Spleen (tissue), 11 donors: Measurements from ENCODE around the gene WDR35. TPM values are rescaled to one million over a fixed set of nuclear protein-coding genes. Genes with fewer than 3 reads are reported as not detected.
"Not testable (repeated sequence)": the region's sequence is repeated elsewhere in the genome, so short reads cannot be mapped to it uniquely, and the experiment has no call there.

Experiments used
- DNase-seq: peaks from one replicate; pipeline ENCODE4 v3.0.0-alpha.2; 2020
- H3K27ac ChIP-seq, 8 donors: fragments of 200-600 bp; sonication (generic) in 7 of 8; 1 replicate in 4 of 8; 2 replicates in 4 of 8; pipeline versions ENCODE4 v1.5.0 to v1.8.0; 2016 to 2021; ENCODE audit warnings: inconsistent platforms in 4 of 8, mild to moderate bottlenecking in 4 of 8, moderate library complexity in 1 of 8
- H3K27me3 ChIP-seq, 7 donors: fragments of 200-600 bp; sonication (generic) in 6 of 7; replicated peaks in 1 of 7; 1 replicate in 4 of 7; 2 replicates in 3 of 7; pipeline versions ENCODE4 v1.5.0 to v1.8.0; 2016 to 2021; ENCODE audit warnings: inconsistent platforms in 3 of 7, mild to moderate bottlenecking in 1 of 7
- H3K36me3 ChIP-seq, 6 donors: fragments of 200-600 bp; sonication (generic) in 5 of 6; 1 replicate in 4 of 6; 2 replicates in 2 of 6; pipeline versions ENCODE4 v1.5.0 to v1.8.0; 2016 to 2021; ENCODE audit warnings: inconsistent platforms in 2 of 6
- H3K4me1 ChIP-seq, 6 donors: fragments of 200-600 bp; sonication (generic) in 5 of 6; 1 replicate in 3 of 6; 2 replicates in 3 of 6; pipeline versions ENCODE4 v1.5.0 to v1.8.0; 2016 to 2021; ENCODE audit warnings: inconsistent platforms in 3 of 6
- H3K4me3 ChIP-seq, 8 donors: fragments of 200-600 bp; sonication (generic) in 7 of 8; 1 replicate in 4 of 8; 2 replicates in 4 of 8; pipeline versions ENCODE4 v1.5.0 to v1.8.0; 2016 to 2021; ENCODE audit warnings: inconsistent platforms in 4 of 8, mild to moderate bottlenecking in 4 of 8, moderate library complexity in 2 of 8
- H3K9me3 ChIP-seq, 8 donors: fragments of 200-600 bp; sonication (generic) in 7 of 8; 1 replicate in 4 of 8; 2 replicates in 4 of 8; pipeline versions ENCODE4 v1.5.0 to v1.8.0; 2016 to 2021; ENCODE audit warnings: inconsistent platforms in 4 of 8
- POLR2A ChIP-seq, 3 donors: fragments of 450-650 bp; IDR thresholded peaks; one replicate each; pipeline ENCODE4 v1.5.1; 2017; ENCODE audit warnings: antibody characterized with exemption in 3 of 3, mild to moderate bottlenecking in 1 of 3
- POLR2AphosphoS5 ChIP-seq, 3 donors: sonication (generic); formaldehyde crosslinking; IDR thresholded peaks; one replicate each; pipeline ENCODE4 v1.5.1; 2017; ENCODE audit warnings: antibody characterized with exemption in 3 of 3
- WGBS, 5 donors: extraction: QIAGEN DNeasy Blood & Tissue Kit in 3 of 5; methylation state at CpG; one replicate each; pipeline versions ENCODE4 v1.1.5 to v1.1.7; 2013 to 2018; 5-methylcytosine and 5-hydroxymethylcytosine counted together
- intact Hi-C: fragments of 100-400 bp; cut with DNase I; formaldehyde crosslinking; loops from one replicate; pipeline ENCODE4 v1.15.0; 2023; ENCODE audit warnings: low total_unique reads
- polyA plus RNA-seq, 3 donors: library from polyadenylated mRNA; stranded (reverse); fragments of 200-250 nt; gene quantifications; one replicate each; pipeline ENCODE4 v1.2.1, GENCODE V29; 2013
- total RNA-seq, 7 donors: library from RNA; depleted of rRNA in 3 of 7; stranded (reverse); fragments of >200 nt in 3 of 7; fragmentation: NEBNext Ultra II Directional in 4 of 7; extraction: Animal tissue kit (Norgen Biotek cat#: 25700) in 4 of 7; gene quantifications; one replicate each; pipeline versions ENCODE4 v1.1.0 to v1.2.1, GENCODE V29; 2016 to 2021
- TF ChIP-seq, protein P1 (sequence below), 11 experiments: fragments of 200-600 bp in 7 of 11; fragments of 450-650 bp in 4 of 11; sonication (generic) in 4 of 11; IDR thresholded peaks in 8 of 11; conservative IDR thresholded peaks in 3 of 11; 1 replicate in 7 of 11; 2 replicates in 4 of 11; pipeline versions ENCODE4 v1.4.0 to v1.8.0; 2016 to 2021; ENCODE audit warnings: antibody characterized with exemption in 11 of 11, inconsistent platforms in 4 of 11, mild to moderate bottlenecking in 1 of 11
- donor health status: healthy with polysubstance abuse.
- donor health status: DM: no; HTN: no; CAD: no; lungs with moderate emphysema.
- donor health status: DM: no; HTN: no; CAD: no.
- donor health status: Bipolar disorder and iron deficiency.
- donor health status: healthy.
- donor health status: DM: no; HTN: no; CAD: no.
- donor health status: DM: yes; HTN: yes; CAD: no.

WDR35 gene
- total and polyA plus RNA-seq, 10 donors = 1.7 to 5.3 (median 3.8) TPM

DNA sequence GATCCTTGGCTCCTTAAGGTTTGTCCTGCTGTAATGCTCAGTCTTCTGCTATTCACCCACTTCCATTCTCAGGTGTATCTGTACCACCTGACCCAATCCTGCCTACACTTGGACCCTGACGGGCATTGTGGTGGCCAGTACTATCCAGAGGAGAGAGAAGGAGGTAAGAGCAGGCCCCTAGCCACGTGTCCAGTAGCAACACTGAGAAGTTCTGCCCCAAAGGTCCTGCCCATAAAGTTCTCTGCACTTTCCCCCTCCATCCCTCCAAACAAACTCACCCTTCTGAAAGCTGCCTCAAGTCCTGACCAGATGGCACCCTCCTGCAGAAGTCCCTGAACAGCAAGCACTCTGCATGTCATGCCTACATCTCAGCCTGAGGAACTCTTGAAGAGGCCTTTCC, 106.4 kb downstream of the WDR35 start:
- DNase-seq = no peak
- no peak overlapping the region for H3K4me3 ChIP-seq
- peaks cover 0 to 3% (median 0%) of the 10 kb centered on the region in 6 donors for H3K36me3 ChIP-seq
- H3K4me1 ChIP-seq = no peaks in the 10 kb centered on the region
- no peaks in the 10 kb centered on the region for H3K27me3 ChIP-seq
- TF ChIP-seq POLR2AphosphoS5 (IDR thresholded peaks at IDR 0.05) (no peak), POLR2A (IDR thresholded peaks at IDR 0.05) (no peak)
- TF ChIP-seq, protein P1, sequence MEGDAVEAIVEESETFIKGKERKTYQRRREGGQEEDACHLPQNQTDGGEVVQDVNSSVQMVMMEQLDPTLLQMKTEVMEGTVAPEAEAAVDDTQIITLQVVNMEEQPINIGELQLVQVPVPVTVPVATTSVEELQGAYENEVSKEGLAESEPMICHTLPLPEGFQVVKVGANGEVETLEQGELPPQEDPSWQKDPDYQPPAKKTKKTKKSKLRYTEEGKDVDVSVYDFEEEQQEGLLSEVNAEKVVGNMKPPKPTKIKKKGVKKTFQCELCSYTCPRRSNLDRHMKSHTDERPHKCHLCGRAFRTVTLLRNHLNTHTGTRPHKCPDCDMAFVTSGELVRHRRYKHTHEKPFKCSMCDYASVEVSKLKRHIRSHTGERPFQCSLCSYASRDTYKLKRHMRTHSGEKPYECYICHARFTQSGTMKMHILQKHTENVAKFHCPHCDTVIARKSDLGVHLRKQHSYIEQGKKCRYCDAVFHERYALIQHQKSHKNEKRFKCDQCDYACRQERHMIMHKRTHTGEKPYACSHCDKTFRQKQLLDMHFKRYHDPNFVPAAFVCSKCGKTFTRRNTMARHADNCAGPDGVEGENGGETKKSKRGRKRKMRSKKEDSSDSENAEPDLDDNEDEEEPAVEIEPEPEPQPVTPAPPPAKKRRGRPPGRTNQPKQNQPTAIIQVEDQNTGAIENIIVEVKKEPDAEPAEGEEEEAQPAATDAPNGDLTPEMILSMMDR (IDR thresholded peaks at IDR 0.05 in 8 of 11, conservative IDR thresholded peaks at IDR 0.05 in 3 of 11) = no peak
- intact Hi-C loops = no loop called here
- no peak overlapping the region for H3K27ac ChIP-seq
- H3K9me3 ChIP-seq = no peaks in the 10 kb centered on the region
- WGBS, 5 donors = 30 to 73% (median 38%) methylated on average over 2 of the region's 2 CpGs

DNA sequence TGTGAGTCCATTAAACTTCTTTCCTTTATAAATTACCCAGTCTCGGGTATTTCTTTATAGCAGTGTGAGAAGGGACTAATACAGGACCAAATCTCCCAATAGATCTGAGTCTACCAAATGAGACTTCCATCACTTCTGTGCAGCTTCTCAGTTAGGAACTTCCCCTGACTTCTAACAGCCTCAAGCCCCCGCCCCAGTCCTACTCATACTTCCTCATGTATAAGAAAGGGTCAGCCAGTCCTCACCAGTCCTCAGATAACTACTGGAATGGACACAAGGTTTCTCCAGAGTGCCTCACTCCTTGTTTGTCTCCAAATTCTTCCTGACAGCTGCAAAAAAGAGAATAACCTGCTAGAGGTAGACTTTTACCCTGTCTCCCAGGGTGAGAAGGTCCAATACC, 107.6 kb downstream of the WDR35 start:
- Histone ChIP-seq H3K27ac (no peak overlapping the region), H3K9me3 (no peaks in the 10 kb centered on the region), H3K27me3 (no peaks in the 10 kb centered on the region), H3K36me3 (peaks cover 0 to 3% (median 0%) of the 10 kb centered on the region in 6 donors), H3K4me1 (no peaks in the 10 kb centered on the region), H3K4me3 (no peak overlapping the region)
- DNase-seq = no peak
- TF ChIP-seq POLR2A (IDR thresholded peaks at IDR 0.05) = no peak
- intact Hi-C loops = no loop called here
- 82 to 96% (median 90%) methylated on average over 2 of the region's 2 CpGs for WGBS, 5 donors

DNA sequence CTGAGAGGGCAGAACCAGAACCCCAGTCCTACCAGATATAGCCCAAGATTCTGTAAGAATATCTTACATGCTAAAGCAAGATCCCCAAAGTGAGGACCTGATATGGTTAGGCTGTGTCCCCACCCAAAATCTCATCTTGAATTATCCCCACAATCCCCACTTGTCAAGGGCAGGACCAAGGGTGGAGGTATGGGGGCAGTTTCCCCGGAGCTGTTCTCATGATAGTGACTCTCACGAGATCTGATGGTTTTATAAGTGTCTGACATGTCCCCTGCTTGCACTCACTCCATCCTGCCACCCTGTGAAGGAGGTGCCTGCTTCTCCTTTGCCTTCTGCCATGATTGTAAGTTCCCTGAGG, 108.0 kb downstream of the WDR35 start:
- Histone ChIP-seq H3K4me3 (no peak overlapping the region), H3K27me3 (no peaks in the 10 kb centered on the region), H3K27ac (no peak overlapping the region), H3K4me1 (no peaks in the 10 kb centered on the region), H3K36me3 (peaks cover 0 to 4% (median 0%) of the 10 kb centered on the region in 6 donors), H3K9me3 (no peaks in the 10 kb centered on the region)
- TF ChIP-seq, protein P1 (IDR thresholded peaks at IDR 0.05 in 8 of 11, conservative IDR thresholded peaks at IDR 0.05 in 3 of 11) = no peak
- TF ChIP-seq POLR2A (IDR thresholded peaks at IDR 0.05) (no peak), POLR2AphosphoS5 (IDR thresholded peaks at IDR 0.05) (no peak)
- no peak for DNase-seq
- intact Hi-C loops = no loop called here
- WGBS, 5 donors = 35 to 100% (median 54%) methylated on average over 1 to 2 of the region's 2 CpGs

DNA sequence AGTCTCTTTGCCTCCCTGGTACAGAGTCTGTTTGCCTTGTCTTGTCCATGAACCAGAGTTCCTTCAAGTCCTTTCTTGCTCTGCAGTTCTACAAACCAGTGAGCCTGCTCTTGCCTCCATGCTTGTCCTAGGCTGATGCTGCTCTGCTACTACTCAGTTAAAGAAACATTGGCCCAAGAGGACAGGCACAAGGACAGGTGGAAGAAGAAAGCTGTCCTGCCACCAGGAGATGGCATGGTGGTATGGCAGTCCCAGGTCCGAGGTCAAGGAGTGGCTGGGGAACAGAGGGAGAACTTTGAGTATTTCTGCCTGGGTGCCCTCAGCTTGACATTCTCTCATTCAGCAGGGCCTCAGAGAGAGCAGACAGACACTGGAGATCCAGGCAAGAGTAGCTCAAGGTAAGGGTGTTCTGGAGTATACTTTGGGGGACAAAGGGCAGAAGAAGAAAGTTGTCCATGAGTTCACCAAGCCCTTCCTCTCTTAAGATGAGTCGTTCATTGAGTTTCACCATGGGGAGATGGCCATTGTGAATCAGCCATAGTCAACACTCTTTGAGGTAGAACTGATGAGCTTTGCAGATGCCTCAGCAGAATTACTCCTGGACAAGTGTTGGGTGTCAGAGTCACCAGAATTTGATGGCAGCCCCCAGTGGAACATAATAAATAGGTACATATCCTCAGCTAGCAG, 108.5 kb downstream of the WDR35 start:
- intact Hi-C loops = no loop called here
- WGBS, 5 donors = 85 to 100% (median 93%) methylated on average over 2 of the region's 2 CpGs
- peaks cover 0 to 10% (median 0%) of the 10 kb centered on the region in 6 donors for H3K36me3 ChIP-seq
- no peaks in the 10 kb centered on the region for H3K27me3 ChIP-seq
- H3K4me3 ChIP-seq = no peak overlapping the region
- H3K27ac ChIP-seq = no peak overlapping the region
- TF ChIP-seq POLR2A (IDR thresholded peaks at IDR 0.05) (no peak), POLR2AphosphoS5 (IDR thresholded peaks at IDR 0.05) (no peak)
- TF ChIP-seq, protein P1 (IDR thresholded peaks at IDR 0.05 in 8 of 11, conservative IDR thresholded peaks at IDR 0.05 in 3 of 11) = no peak
- DNase-seq = no peak
- no peaks in the 10 kb centered on the region for H3K4me1 ChIP-seq
- no peaks in the 10 kb centered on the region for H3K9me3 ChIP-seq

DNA sequence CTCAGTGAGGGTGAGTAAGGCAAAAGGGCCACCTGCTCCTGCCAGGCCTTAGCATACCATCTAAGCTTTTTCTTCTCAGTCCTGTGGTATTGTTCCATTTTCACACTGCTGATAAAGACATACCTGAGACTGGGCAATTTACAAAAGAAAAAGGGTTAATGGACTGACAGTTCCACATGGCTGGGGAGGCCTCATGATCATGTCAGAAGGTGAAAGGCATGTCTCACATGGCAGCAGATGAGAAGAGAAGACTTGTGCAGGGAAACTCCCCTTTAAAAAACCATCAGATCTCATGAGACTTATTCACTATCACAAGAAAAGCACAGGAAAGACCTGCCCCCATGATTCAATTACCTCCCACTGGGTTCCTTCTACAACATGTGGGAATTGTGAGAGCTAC, 109.7 kb downstream of the WDR35 start:
- H3K9me3 ChIP-seq, H3K27ac ChIP-seq, H3K27me3 ChIP-seq, H3K4me1 ChIP-seq, H3K4me3 ChIP-seq, intact Hi-C loops, DNase-seq: not testable (repeated sequence)
- H3K36me3 ChIP-seq = peaks cover 0 to 17% (median 0%) of the 10 kb centered on the region in 6 donors
